ENCODE data around the gene HAUS8.
"Not testable (repeated sequence)": the region's sequence is repeated elsewhere in the genome, so short reads cannot be mapped to it uniquely, and the experiment has no call there.

The HAUS8 gene

GRCh38 chr19:17112271-17112670, 37.0 kb upstream of the HAUS8 start:
- FAIRE-seq, result no peak
- TF ChIP-seq SPI1 (IDR thresholded peaks at IDR 0.05; ENCODE audit: low read depth, low read length) (no peak), POLR2AphosphoS5 (IDR thresholded peaks at IDR 0.05; ENCODE audit: low read depth, low read length) (no peak), POLR2A (IDR thresholded peaks at IDR 0.05; ENCODE audit: low read depth, low read length) (no peak), POU2F2 (IDR thresholded peaks at IDR 0.05; ENCODE audit: low read depth, low read length) (no peak)

GRCh38 chr19:17111766-17112165, 36.5 kb upstream of the HAUS8 start:
- FAIRE-seq, result no peak
- no peak for TF ChIP-seq POLR2A (IDR thresholded peaks at IDR 0.05; ENCODE audit: low read depth, low read length)
- no peak for TF ChIP-seq POLR2AphosphoS5 (IDR thresholded peaks at IDR 0.05; ENCODE audit: low read depth, low read length)
- TF ChIP-seq SPI1 (IDR thresholded peaks at IDR 0.05; ENCODE audit: low read depth, low read length), result no peak
- TF ChIP-seq PAX5 (IDR thresholded peaks at IDR 0.05; ENCODE audit: insufficient read depth, low read length, severe bottlenecking), result no peak
- TF ChIP-seq POU2F2 (IDR thresholded peaks at IDR 0.05; ENCODE audit: low read depth, low read length), result no peak
- TF ChIP-seq TAF1 (IDR thresholded peaks at IDR 0.05; ENCODE audit: low read depth, low read length), result no peak
- no peak for DNase-seq (ENCODE audit: insufficient read length, low spot score)

More at GRCh38 chr19:17112271-17112670, 37.0 kb upstream of the HAUS8 start:
- no peak for DNase-seq (ENCODE audit: insufficient read length, low spot score)

- no peak for DNase-seq (ENCODE audit: insufficient read length, low spot score)
- TF ChIP-seq PAX5 (IDR thresholded peaks at IDR 0.05; ENCODE audit: insufficient read depth, low read length, severe bottlenecking) (no peak), SPI1 (IDR thresholded peaks at IDR 0.05; ENCODE audit: low read depth, low read length) (no peak), POLR2A (IDR thresholded peaks at IDR 0.05; ENCODE audit: low read depth, low read length) (peak; percentile 17; the same call in 1 of the 2 replicates), POU2F2 (IDR thresholded peaks at IDR 0.05; ENCODE audit: low read depth, low read length) (no peak), POLR2AphosphoS5 (IDR thresholded peaks at IDR 0.05; ENCODE audit: low read depth, low read length) (no peak), TAF1 (IDR thresholded peaks at IDR 0.05; ENCODE audit: low read depth, low read length) (no peak)
- no peak for FAIRE-seq
Measured at GRCh38 chr19:17110599-17110966, 35.3 kb upstream of the HAUS8 start.

GRCh38 chr19:17109962-17110598, 34.8 kb upstream of the HAUS8 start:
- DNase-seq (ENCODE audit: insufficient read length, low spot score), result peak; percentile 74
- TF ChIP-seq SPI1 (IDR thresholded peaks at IDR 0.05; ENCODE audit: low read depth, low read length) (peak; percentile 87), TAF1 (IDR thresholded peaks at IDR 0.05; ENCODE audit: low read depth, low read length) (no peak), POLR2AphosphoS5 (IDR thresholded peaks at IDR 0.05; ENCODE audit: low read depth, low read length) (peak; percentile 45; the same call in 1 of the 2 replicates), POLR2A (IDR thresholded peaks at IDR 0.05; ENCODE audit: low read depth, low read length) (no peak; the same call in 1 of the 2 replicates), PAX5 (IDR thresholded peaks at IDR 0.05; ENCODE audit: insufficient read depth, low read length, severe bottlenecking) (peak; percentile 48), POU2F2 (IDR thresholded peaks at IDR 0.05; ENCODE audit: low read depth, low read length) (no peak)
- FAIRE-seq, result peak; percentile 91

GRCh38 chr19:17109300-17109699, 34.0 kb upstream of the HAUS8 start:
- DNase-seq (ENCODE audit: insufficient read length, low spot score) (no peak), FAIRE-seq (peak; percentile 16)
- TF ChIP-seq POU2F2 (IDR thresholded peaks at IDR 0.05; ENCODE audit: low read depth, low read length) (no peak), POLR2A (IDR thresholded peaks at IDR 0.05; ENCODE audit: low read depth, low read length) (no peak), TAF1 (IDR thresholded peaks at IDR 0.05; ENCODE audit: low read depth, low read length) (no peak), SPI1 (IDR thresholded peaks at IDR 0.05; ENCODE audit: low read depth, low read length) (no peak), POLR2AphosphoS5 (IDR thresholded peaks at IDR 0.05; ENCODE audit: low read depth, low read length) (no peak), PAX5 (IDR thresholded peaks at IDR 0.05; ENCODE audit: insufficient read depth, low read length, severe bottlenecking) (no peak)

GRCh38 chr19:17108453-17108784, 33.2 kb upstream of the HAUS8 start:
- DNase-seq (ENCODE audit: insufficient read length, low spot score) (no peak), FAIRE-seq (no peak)
- no peak for TF ChIP-seq TAF1 (IDR thresholded peaks at IDR 0.05; ENCODE audit: low read depth, low read length)
- TF ChIP-seq PAX5 (IDR thresholded peaks at IDR 0.05; ENCODE audit: insufficient read depth, low read length, severe bottlenecking), result no peak
- TF ChIP-seq POU2F2 (IDR thresholded peaks at IDR 0.05; ENCODE audit: low read depth, low read length), result no peak
- no peak for TF ChIP-seq POLR2A (IDR thresholded peaks at IDR 0.05; ENCODE audit: low read depth, low read length)
- TF ChIP-seq POLR2AphosphoS5 (IDR thresholded peaks at IDR 0.05; ENCODE audit: low read depth, low read length), result no peak
- TF ChIP-seq SPI1 (IDR thresholded peaks at IDR 0.05; ENCODE audit: low read depth, low read length), result no peak

GRCh38 chr19:17107546-17108452, 32.5 kb upstream of the HAUS8 start:
- DNase-seq (ENCODE audit: insufficient read length, low spot score) (no peak), FAIRE-seq (peak; percentile 61)
- TF ChIP-seq POU2F2 (IDR thresholded peaks at IDR 0.05; ENCODE audit: low read depth, low read length) (no peak), POLR2A (IDR thresholded peaks at IDR 0.05; ENCODE audit: low read depth, low read length) (0 out of 2 replicates have a peak, but pooled peaks have one; percentile 26)

GRCh38 chr19:17106964-17107363, 31.7 kb upstream of the HAUS8 start:
- not testable (repeated sequence) for DNase-seq (ENCODE audit: insufficient read length, low spot score); FAIRE-seq

- TF ChIP-seq POLR2AphosphoS5 (IDR thresholded peaks at IDR 0.05; ENCODE audit: low read depth, low read length) (no peak), PAX5 (IDR thresholded peaks at IDR 0.05; ENCODE audit: insufficient read depth, low read length, severe bottlenecking) (no peak), TAF1 (IDR thresholded peaks at IDR 0.05; ENCODE audit: low read depth, low read length) (no peak), POU2F2 (IDR thresholded peaks at IDR 0.05; ENCODE audit: low read depth, low read length) (peak; percentile 96), POLR2A (IDR thresholded peaks at IDR 0.05; ENCODE audit: low read depth, low read length) (peak; percentile 43; the same call in 1 of the 2 replicates), SPI1 (IDR thresholded peaks at IDR 0.05; ENCODE audit: low read depth, low read length) (peak; percentile 97)
- DNase-seq (ENCODE audit: insufficient read length, low spot score) (peak; percentile 46), FAIRE-seq (peak; percentile 93)
Measured at GRCh38 chr19:17105556-17105955, 30.3 kb upstream of the HAUS8 start.

- TF ChIP-seq SPI1 (IDR thresholded peaks at IDR 0.05; ENCODE audit: low read depth, low read length) (no peak), POLR2AphosphoS5 (IDR thresholded peaks at IDR 0.05; ENCODE audit: low read depth, low read length) (no peak), TAF1 (IDR thresholded peaks at IDR 0.05; ENCODE audit: low read depth, low read length) (no peak), POLR2A (IDR thresholded peaks at IDR 0.05; ENCODE audit: low read depth, low read length) (no peak), PAX5 (IDR thresholded peaks at IDR 0.05; ENCODE audit: insufficient read depth, low read length, severe bottlenecking) (no peak), POU2F2 (IDR thresholded peaks at IDR 0.05; ENCODE audit: low read depth, low read length) (no peak)
- DNase-seq (ENCODE audit: insufficient read length, low spot score) (no peak), FAIRE-seq (peak; percentile 51)
Measured at GRCh38 chr19:17104679-17105078, 29.4 kb upstream of the HAUS8 start.
